GM19438 (cell line): ENCODE measurements around the gene HRG.
A peak's percentile ranks its signal among the peaks of the same experiment; 100 is the strongest.
"Not testable (repeated sequence)": the region's sequence is repeated elsewhere in the genome, so short reads cannot be mapped to it uniquely, and the experiment has no call there.

Experiments
- ATAC-seq: cut with Tn5 transposase; IDR thresholded peaks from one replicate; pipeline ENCODE4 v1.9.1; 2021; ENCODE audit warnings: low read depth; ENCODE audit not compliant: unreplicated experiment

HRG gene

GRCh38 chr3:186665625-186666188 lies at the start of gene HRG:
Gene HRG, plus strand, starts transcription at chr3:186666014. Its CDS starts 18 bp downstream, at chr3:186666032.
- no peak for ATAC-seq

GRCh38 chr3:186616299-186616617 lies 49.6 kb upstream of the HRG start:
- no peak for ATAC-seq

GRCh38 chr3:186617036-186617946 lies 48.5 kb upstream of the HRG start:
- ATAC-seq = peak; percentile 96

- no peak for ATAC-seq
Measured at GRCh38 chr3:186618318-186618938, 47.4 kb upstream of the HRG start.

DNA sequence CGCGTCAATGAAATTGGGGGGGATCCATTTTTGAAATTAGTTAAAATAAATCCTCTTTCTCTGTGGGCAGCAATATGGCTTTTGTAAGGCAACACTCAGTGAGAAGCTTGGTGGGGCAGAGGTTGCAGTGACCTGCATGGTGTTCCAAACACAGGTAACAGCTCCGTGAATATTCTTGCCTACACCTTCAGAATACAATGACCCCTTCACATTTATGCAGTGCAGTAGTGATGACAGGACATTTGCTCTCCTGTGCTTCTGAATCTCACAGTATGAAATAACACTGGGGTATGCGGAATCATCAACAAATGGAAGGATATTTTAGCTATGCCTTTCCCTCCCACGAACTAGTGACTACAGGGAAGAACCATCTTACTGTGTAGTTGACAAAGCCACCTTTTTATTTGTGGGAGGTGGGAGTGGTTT lies 46.0 kb upstream of the HRG start:
- no peak for ATAC-seq

DNA sequence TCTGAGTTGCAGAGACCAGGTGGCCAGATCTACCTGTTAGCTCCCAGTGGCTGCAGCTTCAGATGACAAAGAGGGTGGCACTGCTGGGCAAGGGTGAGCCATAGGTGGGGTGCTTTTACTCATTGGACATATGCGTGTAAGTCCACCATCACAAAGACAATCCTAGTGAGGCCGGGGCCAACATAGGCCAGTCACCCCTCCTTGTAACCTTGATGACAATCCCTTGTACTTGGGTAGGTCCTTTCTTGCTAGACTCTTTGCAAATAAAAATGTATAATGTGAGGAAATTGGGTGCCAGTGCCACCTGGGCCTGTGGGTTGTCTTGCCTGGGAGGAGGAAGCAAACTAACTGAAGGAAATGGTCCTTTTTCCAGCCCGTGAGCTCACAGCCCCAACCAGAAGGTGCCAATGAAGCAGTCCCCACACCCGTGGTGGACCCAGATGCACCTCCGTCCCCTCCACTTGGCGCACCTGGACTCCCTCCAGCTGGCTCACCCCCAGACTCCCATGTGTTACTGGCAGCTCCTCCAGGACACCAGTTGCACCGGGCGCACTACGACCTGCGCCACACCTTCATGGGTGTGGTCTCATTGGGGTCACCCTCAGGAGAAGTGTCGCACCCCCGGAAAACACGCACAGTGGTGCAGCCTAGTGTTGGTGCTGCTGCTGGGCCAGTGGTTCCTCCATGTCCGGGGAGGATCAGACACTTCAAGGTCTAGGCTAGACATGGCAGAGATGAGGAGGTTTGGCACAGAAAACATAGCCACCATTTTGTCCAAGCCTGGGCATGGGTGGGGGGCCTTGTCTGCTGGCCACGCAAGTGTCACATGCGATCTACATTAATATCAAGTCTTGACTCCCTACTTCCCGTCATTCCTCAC lies 45.4 kb upstream of the HRG start:
- no peak for ATAC-seq

DNA sequence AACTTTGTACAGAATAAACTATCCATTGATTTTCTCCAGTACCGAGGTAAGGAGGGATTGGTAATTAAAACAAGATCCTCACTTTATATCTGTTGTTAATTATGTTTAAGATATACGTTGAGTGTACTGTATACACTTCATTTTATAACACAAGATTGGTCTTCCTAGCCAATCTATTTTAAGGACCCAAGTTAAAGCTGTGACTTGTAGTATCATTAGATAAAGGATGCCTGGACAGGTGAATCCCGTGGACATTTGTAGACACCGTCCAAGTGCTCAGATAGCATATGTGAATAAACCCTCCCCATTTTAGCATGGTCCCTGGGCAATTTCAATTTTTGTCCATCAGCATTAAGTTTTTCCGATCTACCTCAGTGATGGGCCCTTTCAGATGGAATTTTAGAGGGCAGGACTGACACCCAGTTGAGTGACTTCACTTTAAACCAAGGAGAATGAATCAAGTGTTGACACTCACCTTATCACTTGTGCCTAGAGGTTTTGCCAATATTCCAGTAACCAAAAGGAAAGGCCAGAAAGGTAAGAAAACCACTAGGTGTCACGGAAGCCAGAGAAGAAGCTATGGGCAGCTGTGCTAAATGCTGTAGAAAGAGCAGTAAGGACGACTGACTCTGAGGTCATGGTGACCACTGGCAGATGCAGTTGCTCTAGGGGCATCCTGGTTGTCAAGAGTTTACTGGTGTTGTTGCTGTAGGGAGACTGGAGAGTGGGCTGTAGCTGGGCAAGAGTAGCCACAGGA lies 43.7 kb upstream of the HRG start:
- ATAC-seq = no peak

- ATAC-seq = no peak
Measured at GRCh38 chr3:186622651-186623310, 43.0 kb upstream of the HRG start.

- ATAC-seq = no peak
Measured at GRCh38 chr3:186624598-186624997, 41.2 kb upstream of the HRG start.

- no peak for ATAC-seq
Measured at GRCh38 chr3:186625600-186626042, 40.2 kb upstream of the HRG start.

GRCh38 chr3:186626254-186626847 lies 39.5 kb upstream of the HRG start:
- no peak for ATAC-seq

- ATAC-seq = no peak
Measured at GRCh38 chr3:186627852-186628414, 37.9 kb upstream of the HRG start.

GRCh38 chr3:186628756-186629155 lies 37.1 kb upstream of the HRG start:
- no peak for ATAC-seq

DNA sequence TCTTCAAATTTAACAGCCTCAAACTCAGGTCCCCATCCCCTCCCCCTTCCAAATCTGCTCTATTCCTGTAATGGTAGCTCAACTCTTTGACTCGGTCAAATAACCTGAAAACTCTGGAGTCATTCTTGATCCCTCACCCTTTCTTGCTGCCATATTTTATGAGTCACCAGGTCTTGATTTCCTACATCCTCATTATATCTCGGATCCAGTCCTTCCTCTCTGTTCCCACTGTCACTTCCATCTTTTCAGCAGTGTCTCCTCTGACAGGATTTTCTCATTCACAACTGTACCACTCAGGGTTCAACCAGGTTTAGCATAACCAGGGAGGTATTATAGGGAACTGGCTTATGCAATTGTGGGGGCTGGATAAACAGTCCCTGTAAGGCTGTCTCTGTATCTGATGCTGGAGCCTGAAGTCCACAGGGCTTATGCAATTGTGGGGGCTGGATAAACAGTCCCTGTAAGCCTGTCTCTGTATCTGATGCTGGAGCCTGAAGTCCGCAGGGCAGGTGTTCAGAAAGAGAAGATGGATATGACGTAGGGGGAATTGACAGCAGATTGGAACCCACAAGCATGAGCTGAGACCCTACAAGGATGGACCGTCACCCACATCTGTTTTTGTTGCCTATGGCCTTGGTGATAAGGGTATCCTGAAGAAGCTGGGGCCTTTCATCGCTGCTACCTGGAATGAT lies 34.7 kb upstream of the HRG start:
- no peak for ATAC-seq

DNA sequence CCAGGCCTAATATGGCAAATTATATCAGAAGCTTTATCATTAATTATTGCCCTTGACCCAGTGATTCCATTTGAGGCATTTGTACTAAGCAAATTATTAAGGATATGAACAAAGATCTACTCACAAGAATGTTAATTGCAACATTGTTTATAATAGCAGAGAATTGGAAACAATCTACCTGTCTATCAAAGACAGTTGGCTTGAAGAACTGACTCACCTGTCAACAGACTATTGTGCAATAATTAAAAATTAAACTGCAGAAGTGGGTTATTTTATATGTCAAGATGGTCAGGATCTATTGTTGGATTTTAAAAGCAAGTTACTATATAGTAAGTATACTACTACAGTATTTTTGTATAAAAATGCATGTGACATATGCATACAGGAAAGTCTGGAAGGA lies 32.3 kb upstream of the HRG start:
- no peak for ATAC-seq

GRCh38 chr3:186634207-186634606 lies 31.6 kb upstream of the HRG start:
- ATAC-seq = not testable (repeated sequence)

DNA sequence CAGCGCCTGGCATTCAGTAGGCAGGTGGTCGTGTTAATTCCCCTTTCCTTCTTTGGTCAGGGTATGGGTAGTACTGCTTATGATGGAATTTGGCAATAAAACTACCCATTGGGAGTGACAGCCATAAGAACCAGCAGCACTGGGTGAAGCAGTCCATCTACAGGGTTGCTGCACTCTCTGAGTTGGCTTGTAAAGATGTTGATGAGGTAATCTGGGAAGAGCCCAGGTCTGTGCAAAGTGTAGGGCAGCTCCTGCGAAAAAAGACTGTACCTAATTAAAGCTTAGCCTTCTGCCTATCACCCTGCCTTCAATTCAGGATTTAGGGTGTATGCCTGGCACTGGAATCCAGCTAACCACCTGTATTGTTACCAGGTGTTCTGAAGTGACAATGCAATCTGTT lies 30.3 kb upstream of the HRG start:
- ATAC-seq = no peak

GRCh38 chr3:186636536-186636935 lies 29.3 kb upstream of the HRG start:
- no peak for ATAC-seq
